ENCODE results near the gene ATP2C1.
"Not testable (repeated sequence)": the region's sequence is repeated elsewhere in the genome, so short reads cannot be mapped to it uniquely, and the experiment has no call there.

The ATP2C1 gene, protein sequence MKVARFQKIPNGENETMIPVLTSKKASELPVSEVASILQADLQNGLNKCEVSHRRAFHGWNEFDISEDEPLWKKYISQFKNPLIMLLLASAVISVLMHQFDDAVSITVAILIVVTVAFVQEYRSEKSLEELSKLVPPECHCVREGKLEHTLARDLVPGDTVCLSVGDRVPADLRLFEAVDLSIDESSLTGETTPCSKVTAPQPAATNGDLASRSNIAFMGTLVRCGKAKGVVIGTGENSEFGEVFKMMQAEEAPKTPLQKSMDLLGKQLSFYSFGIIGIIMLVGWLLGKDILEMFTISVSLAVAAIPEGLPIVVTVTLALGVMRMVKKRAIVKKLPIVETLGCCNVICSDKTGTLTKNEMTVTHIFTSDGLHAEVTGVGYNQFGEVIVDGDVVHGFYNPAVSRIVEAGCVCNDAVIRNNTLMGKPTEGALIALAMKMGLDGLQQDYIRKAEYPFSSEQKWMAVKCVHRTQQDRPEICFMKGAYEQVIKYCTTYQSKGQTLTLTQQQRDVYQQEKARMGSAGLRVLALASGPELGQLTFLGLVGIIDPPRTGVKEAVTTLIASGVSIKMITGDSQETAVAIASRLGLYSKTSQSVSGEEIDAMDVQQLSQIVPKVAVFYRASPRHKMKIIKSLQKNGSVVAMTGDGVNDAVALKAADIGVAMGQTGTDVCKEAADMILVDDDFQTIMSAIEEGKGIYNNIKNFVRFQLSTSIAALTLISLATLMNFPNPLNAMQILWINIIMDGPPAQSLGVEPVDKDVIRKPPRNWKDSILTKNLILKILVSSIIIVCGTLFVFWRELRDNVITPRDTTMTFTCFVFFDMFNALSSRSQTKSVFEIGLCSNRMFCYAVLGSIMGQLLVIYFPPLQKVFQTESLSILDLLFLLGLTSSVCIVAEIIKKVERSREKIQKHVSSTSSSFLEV

DNA sequence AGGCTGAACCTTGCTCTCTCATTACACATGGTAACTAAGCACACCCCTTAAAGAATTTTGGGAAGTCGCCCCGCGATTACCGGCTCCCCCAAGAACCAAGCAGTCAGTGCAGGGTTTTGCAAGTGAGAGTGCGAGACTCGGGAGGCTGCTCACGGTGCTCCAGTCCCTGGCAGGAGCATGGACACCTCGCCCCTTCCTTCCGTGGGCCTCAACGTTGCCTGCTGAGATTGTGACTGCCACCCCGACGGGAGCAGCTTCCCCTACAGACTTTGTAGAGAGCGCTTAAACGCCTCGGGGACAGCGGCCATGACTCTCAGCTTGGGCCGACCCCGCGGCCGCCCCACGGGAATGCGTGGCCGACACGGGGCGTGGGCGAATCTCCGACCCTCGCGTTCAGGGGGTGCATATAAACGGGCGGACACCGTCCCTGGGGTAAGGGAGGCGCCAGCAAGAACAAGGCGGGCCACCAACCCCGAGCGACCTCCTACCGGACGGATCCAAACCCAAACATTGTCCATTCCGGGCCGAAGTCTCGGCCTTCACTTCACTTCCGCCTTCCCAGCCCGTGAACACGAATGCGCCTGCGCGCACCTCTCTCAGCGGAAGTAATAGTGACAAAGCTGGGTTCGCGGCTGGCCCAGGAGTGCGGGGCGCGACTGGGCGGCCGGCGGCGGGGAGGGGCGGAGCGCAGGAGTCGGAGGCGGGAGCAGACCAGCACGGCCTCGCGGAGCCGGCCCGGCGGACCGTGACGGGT, at the start of gene ATP2C1:
ATP2C1 (plus strand) TSS at position 709 of the 754 bp plus-strand sequence. CDS start 686 bp downstream, outside the sequence.
- DNase-seq (ENCODE audit: low read depth, low spot score) = peak; percentile 91

DNA sequence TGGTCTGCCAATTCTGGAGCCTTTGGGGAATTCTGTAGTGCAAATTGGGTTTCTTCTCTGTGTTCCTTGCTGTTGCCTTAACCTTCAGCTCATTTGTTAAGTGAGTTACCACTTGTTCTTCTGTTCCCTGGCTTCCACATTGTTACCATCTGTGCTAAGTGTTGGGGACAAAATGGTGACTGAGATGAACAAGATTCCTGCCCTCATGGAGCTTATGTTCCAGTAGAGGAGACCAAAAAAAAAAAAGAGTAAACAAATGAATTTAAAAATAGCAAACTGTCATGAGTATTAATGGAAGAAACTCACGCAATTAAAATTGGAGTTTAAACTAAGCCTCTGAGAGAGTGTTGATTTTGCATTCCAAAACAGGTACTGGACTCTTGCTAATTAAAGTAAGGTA, 49.4 kb upstream of the ATP2C1 start:
- DNase-seq (ENCODE audit: low read depth, low spot score) = no peak

DNA sequence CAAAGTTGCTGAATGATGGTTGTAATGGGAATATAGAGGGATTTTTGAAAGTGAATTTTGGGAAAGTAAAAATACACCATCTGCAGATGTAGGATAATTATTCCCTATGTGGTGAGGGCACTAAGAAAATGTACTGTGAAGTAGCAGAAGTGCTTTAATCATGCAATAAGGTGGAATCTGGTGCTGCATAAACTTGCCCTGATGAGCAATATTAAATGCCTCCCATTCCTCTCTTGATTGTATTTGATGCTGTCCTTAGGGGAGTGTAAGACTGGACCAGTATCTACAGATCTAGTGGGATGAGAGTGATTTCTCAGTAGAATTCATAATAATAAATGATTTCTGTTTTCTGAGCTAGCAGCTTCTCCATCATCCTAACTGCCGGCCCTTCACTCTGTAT, 47.7 kb upstream of the ATP2C1 start:
- no peak for DNase-seq (ENCODE audit: low read depth, low spot score)

DNA sequence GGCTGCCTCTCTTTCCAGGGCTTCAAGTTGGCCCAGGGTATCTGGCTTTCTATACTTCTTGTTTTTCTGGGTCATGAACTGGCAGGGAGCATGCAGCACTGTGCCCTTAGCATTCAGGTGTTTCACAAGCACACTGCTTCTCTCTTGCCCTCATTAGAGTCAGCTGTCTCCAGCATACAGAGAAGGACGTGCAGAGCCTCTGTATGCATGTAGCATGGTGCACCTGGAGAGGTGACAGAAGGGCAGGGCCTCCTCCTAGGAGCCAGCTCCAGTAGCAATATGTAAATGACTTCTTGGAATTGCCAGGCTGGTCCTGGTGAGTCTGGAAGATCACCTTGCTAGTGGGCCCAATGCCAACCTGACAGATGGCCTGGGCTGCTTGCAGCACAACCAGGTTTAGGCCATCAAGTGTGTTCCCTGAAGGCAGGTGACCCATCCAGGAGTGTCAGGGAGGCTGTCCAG, 44.8 kb upstream of the ATP2C1 start:
- DNase-seq (ENCODE audit: low read depth, low spot score) = no peak

DNA sequence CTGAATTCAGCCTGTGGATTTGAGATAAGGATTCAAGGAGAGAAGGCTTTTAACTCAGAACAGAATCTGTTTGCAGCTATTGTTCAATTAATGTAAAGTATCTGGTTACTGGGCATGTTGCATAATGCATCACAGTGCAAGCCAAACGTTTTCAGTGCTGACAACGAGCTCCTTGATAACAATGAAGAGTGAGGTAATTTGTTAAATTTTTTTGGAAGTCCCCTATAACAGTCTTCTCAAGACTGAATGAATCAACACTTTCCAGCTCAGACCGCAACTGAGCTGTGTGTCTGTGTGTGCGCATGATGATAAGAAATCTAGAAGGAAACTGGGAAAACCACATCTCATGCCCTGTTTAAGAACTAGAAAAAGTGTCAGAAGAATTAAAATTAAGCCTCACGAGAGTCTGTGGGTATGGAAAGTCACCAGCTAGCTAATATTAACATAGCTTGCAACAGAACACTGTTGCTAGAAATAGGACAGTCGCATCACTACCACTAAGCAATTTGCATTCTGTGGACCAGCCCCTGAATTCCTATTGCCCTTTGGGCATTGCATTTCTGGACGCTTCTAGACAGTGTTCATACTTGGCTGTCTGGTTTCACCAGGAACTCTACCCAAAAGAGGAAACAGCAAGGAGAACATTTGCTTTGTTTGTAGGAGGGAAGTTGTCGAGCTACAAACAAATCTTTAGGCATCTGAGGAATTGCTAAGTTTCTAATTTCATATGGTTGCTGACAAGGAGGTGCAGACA, 43.7 kb upstream of the ATP2C1 start:
- DNase-seq (ENCODE audit: low read depth, low spot score) = no peak

DNA sequence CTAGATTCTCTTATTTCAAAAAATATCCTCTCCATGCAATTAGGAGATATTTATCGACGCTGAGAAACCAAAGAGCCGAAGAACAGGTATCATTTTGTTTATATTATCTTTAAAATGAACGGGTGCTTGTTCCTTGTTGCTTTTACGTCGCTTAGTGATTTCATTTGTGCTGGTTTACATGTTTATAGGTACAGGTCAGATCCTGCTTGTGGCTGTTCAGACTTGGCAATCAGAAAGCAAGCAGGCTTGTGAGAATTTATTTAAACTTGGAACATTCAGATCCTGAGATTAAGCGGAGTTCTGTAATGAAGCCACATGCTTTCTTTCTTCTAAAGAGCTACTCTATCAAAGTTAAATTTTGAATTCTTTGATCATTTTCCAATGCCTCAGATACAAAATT, 43.0 kb upstream of the ATP2C1 start:
- DNase-seq (ENCODE audit: low read depth, low spot score) = no peak

DNA sequence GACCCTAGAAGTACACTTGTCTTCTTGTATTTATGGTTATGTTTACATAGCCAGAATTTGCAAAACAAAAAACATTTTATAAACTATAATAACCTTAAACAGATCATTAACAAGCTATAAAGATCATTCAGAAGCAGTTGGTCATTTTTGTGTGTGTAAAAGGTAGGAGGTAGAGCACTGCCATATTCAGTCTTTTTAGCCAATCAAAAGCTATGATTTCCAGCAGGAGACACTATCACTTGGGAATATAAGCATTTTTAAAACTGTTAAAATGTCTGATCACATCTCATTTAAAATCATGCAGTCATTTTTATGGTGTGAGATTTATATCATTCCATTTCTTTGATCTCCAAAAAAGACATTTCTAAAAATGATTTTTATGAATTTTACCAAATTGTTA, 42.6 kb upstream of the ATP2C1 start:
- DNase-seq (ENCODE audit: low read depth, low spot score) = no peak

DNA sequence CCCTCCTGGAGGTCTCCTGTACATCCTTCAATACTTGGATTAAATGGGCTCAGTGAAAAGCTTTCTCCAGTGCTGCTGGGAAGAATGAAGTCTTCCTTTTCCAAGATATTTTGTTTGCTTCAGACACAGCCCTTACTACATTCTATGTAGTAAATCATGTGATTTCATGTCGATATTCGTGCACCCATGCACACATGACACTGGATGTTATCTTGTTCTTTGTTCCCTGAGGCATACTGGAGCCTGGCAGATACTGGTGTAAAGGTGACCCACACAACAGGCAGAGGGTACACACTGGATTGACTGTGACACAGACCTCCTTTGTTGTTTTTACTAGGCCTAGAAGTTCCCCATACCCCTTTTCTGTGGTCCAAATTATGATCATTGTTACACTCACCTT, 40.3 kb upstream of the ATP2C1 start:
- no peak for DNase-seq (ENCODE audit: low read depth, low spot score)

DNA sequence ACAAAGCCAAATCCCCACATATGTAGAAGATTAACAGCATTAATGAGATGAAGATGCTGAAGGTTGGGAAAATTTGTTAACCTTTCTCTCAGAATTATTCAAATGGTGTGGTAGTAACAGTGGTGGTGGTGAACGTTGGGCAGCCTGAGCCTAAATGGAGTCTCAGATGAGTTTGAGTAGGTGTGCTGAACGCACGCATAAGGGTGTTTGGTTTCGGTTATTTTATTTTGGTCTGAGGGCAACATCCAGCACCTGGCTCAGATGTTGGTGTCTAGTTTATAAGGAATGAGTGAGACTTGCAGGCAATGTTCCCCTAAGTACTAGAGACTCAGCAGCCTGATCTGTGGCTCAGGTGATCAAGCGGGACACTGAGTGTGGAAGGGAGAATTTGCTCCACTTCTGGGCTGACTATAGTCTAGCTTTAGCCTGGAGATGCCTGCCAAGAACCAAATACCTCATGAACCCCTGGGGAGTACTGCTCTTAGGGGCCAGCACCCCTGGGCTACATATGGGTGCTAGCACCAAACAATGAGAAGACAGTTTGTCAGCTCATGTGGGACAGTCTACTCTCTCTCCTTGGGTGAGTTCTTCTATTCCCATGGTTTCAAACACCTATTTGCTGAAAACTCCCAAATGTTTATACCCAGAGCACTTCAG, 39.5 kb upstream of the ATP2C1 start:
- no peak for DNase-seq (ENCODE audit: low read depth, low spot score)

DNA sequence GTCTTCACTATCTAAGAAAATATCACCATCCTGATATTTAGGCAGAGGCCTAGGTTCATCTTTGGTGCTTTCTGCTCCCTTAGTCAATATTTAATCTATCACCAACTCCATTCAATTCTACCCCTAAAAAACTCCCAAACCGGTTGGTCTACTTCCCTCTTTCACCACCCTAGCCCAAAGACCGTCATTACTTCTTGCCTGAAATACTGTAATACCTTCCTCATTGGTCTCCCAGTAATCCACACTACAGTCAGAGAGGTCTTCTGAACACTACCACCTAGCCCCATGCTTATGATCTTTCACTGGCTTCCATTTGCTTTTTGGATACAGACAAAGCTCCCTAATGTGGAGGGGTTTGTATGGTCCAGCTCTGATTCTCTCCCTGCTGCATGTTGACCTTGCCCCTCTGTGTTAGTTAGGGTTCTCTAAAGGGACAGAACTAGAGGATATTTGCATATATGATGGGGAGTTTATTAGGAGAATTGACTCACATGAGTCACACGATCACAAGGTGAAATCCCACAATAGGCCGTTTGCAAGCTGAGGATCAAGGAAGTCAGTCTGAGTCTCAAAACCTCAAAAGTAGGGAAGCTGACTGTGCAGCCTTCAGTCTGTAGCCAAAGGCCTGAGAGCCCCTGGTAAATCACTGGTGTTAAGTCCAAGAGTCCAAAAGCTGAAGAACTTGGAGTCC, 36.4 kb upstream of the ATP2C1 start:
- DNase-seq (ENCODE audit: low read depth, low spot score) = no peak

DNA sequence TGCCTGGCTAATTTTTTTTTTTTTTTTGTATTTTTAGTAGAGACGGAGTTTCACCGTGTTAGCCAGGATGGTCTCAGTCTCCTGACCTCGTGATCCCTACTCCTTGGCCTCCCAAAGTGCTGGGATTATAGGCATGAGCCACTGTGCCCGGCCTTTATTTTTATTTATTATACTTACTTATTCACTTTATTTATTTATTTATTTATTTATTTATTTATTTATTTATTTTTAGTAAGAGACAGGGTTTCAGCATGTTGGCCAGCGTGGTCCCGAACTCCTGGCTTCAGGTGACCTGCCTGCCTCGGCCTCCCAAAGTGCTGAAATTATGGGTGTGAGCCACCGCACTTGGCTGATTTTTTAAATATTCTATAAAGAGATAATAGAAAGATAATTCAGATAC, 31.8 kb upstream of the ATP2C1 start:
- DNase-seq (ENCODE audit: low read depth, low spot score) = not testable (repeated sequence)

DNA sequence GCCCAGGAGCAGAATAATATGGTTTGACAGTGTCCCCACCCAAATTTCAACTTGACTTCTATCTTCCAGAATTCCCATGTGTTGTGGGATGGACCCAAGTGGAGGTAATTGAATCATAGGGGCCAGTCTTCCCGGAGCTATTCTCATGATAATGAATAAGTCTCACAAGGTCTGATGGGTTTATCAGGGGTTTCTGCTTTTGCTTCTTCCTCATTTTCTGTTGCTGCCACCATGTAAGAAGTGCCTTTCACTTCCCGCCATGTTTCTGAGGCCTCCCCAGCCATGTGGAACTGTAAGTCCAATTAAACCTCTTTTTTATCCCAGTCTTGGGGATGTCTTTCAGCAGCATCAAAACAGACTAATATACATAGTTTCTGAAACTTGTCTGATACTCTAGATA, 28.4 kb upstream of the ATP2C1 start:
- no peak for DNase-seq (ENCODE audit: low read depth, low spot score)

DNA sequence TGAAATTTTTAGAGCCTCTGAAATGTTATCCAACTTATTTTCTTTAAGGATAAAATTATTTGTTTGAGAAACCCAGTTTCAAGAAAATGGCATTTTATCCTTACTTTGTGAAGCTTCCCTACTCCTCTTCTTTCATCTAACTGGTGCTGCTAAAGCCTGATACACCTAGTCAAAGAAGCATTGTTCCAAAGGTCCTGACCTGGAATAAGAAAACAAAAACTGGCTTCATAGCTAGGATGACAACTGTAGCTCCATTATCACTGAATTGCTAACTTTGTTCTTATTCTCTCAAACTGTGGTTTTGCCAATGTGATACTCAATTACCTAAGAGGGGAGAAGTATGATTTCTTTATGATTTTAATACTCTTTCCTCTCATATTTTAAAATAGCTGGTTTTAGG, 27.6 kb upstream of the ATP2C1 start:
- DNase-seq (ENCODE audit: low read depth, low spot score) = no peak

DNA sequence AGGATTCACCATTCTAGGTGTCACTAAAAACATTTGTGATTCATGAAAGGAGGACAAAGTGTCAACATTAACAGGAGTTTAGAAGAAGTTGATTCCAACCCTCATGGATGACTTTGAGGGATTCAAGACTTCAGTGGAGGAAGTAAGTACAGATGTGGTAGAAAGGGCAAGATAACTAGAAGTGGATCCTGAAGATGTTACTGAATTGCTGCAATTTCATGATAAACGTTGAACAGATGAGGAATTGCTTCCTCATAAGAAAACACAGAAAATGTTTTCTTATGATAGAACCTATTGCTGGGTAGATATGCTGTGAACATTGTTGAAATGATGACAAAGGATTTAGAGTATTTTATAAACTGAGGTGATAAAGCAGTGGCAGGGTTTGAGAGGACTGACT, 23.5 kb upstream of the ATP2C1 start:
- no peak for DNase-seq (ENCODE audit: low read depth, low spot score)

DNA sequence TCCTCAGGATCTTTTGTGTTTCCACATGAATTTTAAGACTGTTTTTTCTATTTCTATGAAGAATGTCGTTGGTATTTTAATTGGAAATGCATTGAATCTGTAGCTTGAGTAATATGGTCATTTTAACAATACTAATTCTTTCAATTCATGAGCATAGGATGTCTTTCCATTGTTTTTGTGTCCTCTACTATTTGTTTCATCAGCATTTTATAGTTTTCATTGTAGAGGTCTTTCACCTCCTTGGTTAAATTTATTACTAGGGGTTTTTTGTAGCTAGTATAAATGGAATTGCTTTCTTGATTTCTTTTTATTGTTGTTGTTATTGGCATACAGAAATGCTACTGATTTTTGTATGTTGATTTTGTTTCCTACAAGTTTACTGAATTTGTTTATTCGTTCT, 17.3 kb upstream of the ATP2C1 start:
- no peak for DNase-seq (ENCODE audit: low read depth, low spot score)

DNA sequence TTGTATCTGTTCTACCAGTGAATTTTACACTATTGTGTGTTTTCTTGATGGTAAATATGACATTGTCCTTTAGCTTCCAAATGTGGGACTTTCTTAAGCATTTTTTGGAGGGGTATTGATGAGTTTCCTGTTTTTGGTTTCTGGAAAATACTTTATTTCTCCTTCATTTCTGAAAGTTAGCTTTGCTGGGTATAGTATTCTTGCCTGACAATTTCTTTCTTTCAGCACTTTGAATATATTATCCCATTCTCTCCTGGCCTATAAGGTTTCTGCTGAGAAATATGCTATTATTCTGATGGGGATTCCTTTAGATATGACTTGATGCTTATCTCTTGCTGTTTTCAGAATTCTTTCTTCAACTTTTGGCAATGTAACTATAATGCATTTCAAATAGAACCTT, 15.4 kb upstream of the ATP2C1 start:
- no peak for DNase-seq (ENCODE audit: low read depth, low spot score)

DNA sequence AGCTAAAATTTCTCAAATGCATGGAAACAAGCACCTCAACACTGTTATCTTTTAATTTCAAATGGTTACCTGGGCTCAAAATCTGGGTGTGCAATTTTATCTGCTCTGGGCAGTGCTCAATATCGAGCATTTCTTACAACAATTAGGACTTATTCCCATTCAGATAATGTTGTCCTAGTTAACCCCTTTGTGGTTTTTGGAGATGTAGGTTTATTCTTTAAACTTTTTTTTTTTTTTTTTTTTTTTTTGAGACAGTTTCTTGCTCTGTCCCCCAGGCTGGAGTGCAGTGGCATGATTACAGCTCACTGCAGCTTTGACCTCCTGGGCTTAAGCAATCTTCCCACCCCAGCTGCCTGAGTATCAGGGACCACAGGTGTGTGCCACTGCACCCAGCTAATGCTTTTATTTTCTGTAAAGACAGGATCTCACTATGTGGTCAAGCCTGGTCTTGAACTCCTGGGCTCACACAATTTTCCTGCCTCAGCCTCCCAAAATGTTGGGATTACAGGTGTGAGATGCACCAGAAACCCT, 4.4 kb upstream of the ATP2C1 start:
- DNase-seq (ENCODE audit: low read depth, low spot score) = no peak

DNA sequence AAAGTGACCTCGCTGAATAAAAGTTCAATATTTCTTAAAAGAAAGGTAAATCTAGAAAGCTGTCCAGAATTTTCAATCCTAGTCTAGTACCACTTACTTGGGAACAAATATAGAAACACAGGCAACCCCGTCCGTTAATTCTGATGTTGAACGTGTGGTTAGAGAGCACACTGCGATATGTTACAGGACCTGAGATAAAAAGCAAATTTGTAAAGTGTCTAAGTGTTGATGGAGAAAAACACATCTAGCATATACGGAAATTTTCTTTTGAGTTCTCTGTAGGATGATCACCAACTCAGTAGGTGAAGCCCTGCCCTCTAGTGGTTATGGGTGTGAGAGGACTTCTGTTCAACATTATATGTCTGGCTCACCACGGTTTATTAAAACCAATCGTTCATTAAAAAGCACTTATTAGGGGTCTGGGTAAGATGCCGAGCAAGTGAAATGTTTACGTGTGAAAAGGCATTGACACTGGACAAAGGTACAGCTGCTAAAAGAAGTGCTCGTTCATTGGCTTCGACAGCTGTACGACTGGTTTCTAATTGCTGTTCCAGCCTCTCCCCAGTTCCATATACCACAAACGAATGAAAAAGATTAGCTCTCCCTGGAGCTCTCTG, 1.0 kb upstream of the ATP2C1 start:
- peak; percentile 52 for DNase-seq (ENCODE audit: low read depth, low spot score)
